GM19372 (cell line): ENCODE measurements around the gene FIGLA.
"Not testable (repeated sequence)": the region's sequence is repeated elsewhere in the genome, so short reads cannot be mapped to it uniquely, and the experiment has no call there.

Source experiments
- ATAC-seq: cut with Tn5 transposase; IDR thresholded peaks from one replicate; pipeline ENCODE4 v1.9.1; 2021; ENCODE audit warnings: mild to moderate bottlenecking, low read depth, moderate library complexity; ENCODE audit not compliant: unreplicated experiment

The FIGLA gene

GRCh38 chr2:70747284-70747683 lies 43.2 kb downstream of the FIGLA start:
- no peak for ATAC-seq

GRCh38 chr2:70746094-70746974 lies 44.1 kb downstream of the FIGLA start:
- no peak for ATAC-seq

- no peak for ATAC-seq
Observed at GRCh38 chr2:70745276-70745825, 45.1 kb downstream of the FIGLA start.

GRCh38 chr2:70744397-70744796 lies 46.0 kb downstream of the FIGLA start:
- no peak for ATAC-seq

GRCh38 chr2:70743677-70744076 lies 46.8 kb downstream of the FIGLA start:
- ATAC-seq: no peak

- ATAC-seq: no peak
Observed at GRCh38 chr2:70743068-70743467, 47.4 kb downstream of the FIGLA start.

GRCh38 chr2:70739492-70739891 lies 51.0 kb downstream of the FIGLA start:
- not testable (repeated sequence) for ATAC-seq

GRCh38 chr2:70738159-70738558 lies 52.3 kb downstream of the FIGLA start:
- ATAC-seq: no peak

- ATAC-seq: no peak
Observed at GRCh38 chr2:70735071-70735470, 55.4 kb downstream of the FIGLA start.

- no peak for ATAC-seq
Observed at GRCh38 chr2:70733646-70734180, 56.7 kb downstream of the FIGLA start.

GRCh38 chr2:70732766-70733645 lies 57.4 kb downstream of the FIGLA start:
- ATAC-seq: no peak

- ATAC-seq: no peak
Observed at GRCh38 chr2:70730730-70731129, 59.7 kb downstream of the FIGLA start.

- ATAC-seq: no peak
Observed at GRCh38 chr2:70729647-70730046, 60.8 kb downstream of the FIGLA start.

- ATAC-seq: no peak
Observed at GRCh38 chr2:70728128-70728527, 62.3 kb downstream of the FIGLA start.
